Mucosa of rectum (tissue), 2 donors: Measurements from ENCODE around the gene EEFSEC.

Source experiments
- H3K27ac ChIP-seq, 2 donors: one replicate each; pipeline ENCODE4 v1.7.0; 2013; ENCODE audit warnings: inconsistent platforms in 2 of 2, low read depth in 2 of 2, low read length in 2 of 2
- H3K27me3 ChIP-seq, 2 donors: one replicate each; pipeline ENCODE4 v1.7.0; 2013; ENCODE audit warnings: low read length in 2 of 2; ENCODE audit not compliant: control insufficient read depth in 2 of 2, insufficient read depth in 2 of 2
- H3K36me3 ChIP-seq, 2 donors: one replicate each; pipeline ENCODE4 v1.7.0; 2013; ENCODE audit warnings: low read length in 2 of 2; ENCODE audit not compliant: control insufficient read depth in 2 of 2, insufficient read depth in 2 of 2
- H3K4me1 ChIP-seq, 2 donors: one replicate each; pipeline ENCODE4 v1.7.0; 2013; ENCODE audit warnings: low read length in 2 of 2, mild to moderate bottlenecking in 1 of 2; ENCODE audit not compliant: control insufficient read depth in 2 of 2, insufficient read depth in 2 of 2
- H3K4me3 ChIP-seq, 2 donors: one replicate each; pipeline ENCODE4 v1.7.0; 2013; ENCODE audit warnings: low read length in 2 of 2
- H3K9ac ChIP-seq, 2 donors: one replicate each; pipeline ENCODE4 v1.7.0; 2013; ENCODE audit warnings: low read length in 2 of 2, low read depth in 1 of 2, mild to moderate bottlenecking in 1 of 2
- H3K9me3 ChIP-seq, 2 donors: one replicate each; pipeline ENCODE4 v1.7.0; 2013; ENCODE audit warnings: low read length in 2 of 2; ENCODE audit not compliant: control insufficient read depth in 2 of 2
- donor health status: healthy.
- donor health status: Normal muscosa, but diverticular disease.

Gene EEFSEC

GRCh38 chr3:128269006-128269775 lies 115.9 kb downstream of the EEFSEC start:
- no peaks in the 10 kb centered on the region for H3K27me3 ChIP-seq
- H3K36me3 ChIP-seq, result peaks cover 0 to 8% of the 10 kb centered on the region in 2 donors
- no peak overlapping the region for H3K9ac ChIP-seq
- no peak overlapping the region for H3K4me3 ChIP-seq
- no peaks in the 10 kb centered on the region for H3K9me3 ChIP-seq
- no peaks in the 10 kb centered on the region for H3K4me1 ChIP-seq
- H3K27ac ChIP-seq, result no peak overlapping the region

DNA sequence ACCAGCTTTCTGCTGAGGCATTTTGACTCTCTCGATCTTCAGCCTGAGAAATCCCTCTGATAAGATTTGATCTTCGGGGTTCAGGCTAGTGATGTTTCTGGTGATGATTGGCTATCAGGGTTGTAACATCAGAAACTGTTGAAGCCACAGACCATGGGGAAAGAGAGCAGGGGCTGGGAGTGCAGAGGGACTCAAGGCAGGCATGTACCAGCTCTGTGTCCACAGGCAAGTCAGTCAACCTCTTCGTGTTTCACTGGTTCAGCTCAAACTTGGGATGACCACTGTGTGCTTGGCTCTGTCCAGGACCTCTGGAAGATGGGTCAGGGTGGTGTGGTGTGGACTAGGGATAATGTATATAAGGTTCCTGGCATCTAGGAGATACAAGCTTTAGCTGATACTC lies 116.5 kb downstream of the EEFSEC start:
- Histone ChIP-seq H3K27ac (no peak overlapping the region), H3K36me3 (peaks cover 0 to 3% of the 10 kb centered on the region in 2 donors), H3K9me3 (no peaks in the 10 kb centered on the region), H3K4me3 (no peak overlapping the region), H3K9ac (no peak overlapping the region), H3K27me3 (no peaks in the 10 kb centered on the region), H3K4me1 (no peaks in the 10 kb centered on the region)

- Histone ChIP-seq H3K36me3 (peaks cover 0 to 2% of the 10 kb centered on the region in 2 donors), H3K27ac (no peak overlapping the region), H3K4me3 (no peak overlapping the region), H3K9me3 (no peaks in the 10 kb centered on the region), H3K9ac (no peak overlapping the region), H3K27me3 (no peaks in the 10 kb centered on the region), H3K4me1 (no peaks in the 10 kb centered on the region)
Observed at GRCh38 chr3:128270559-128271492, 117.5 kb downstream of the EEFSEC start.

DNA sequence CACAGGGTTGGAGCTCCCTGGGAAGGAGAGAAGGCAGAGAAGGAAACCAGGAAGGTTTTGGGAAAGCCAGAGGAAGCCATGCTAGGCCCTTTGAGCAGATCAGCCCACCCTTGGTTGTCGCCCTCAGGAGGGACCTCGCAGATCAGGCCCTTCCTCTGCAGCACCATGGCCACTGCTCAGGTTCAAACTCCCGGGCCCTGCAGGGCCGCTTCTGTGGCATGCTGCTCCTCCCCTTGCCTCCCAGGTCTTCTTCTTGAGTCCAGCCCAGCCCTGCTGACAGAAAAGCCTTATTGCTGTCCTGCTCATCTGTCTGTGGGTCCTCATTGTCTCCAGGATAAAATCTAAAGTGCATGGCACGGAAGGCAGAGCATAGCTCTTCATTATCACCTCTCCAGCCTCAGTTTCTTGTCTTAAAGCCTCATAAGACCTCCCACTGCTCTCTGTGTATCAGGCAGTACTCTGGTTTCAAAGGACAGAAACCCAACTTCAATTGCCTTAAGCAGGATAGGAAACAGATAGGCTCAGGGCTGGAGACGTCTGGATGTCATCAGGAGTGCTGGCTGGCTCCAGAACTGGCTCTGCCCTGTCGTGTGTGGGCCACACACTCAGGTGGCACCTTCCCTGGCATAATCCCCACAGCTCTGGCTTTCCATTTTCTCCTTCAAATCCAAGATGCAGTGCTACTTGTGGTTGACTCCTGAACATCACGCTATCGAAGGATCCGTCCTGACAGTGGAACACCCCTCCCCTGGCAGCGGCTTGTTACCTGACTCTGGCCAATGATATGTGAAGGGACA lies 118.5 kb downstream of the EEFSEC start:
- Histone ChIP-seq H3K36me3 (peaks cover 0 to 2% of the 10 kb centered on the region in 2 donors), H3K4me1 (no peaks in the 10 kb centered on the region), H3K27me3 (no peaks in the 10 kb centered on the region), H3K27ac (no peak overlapping the region), H3K9ac (no peak overlapping the region), H3K9me3 (no peaks in the 10 kb centered on the region), H3K4me3 (no peak overlapping the region)

- Histone ChIP-seq H3K36me3 (peaks cover 0 to 2% of the 10 kb centered on the region in 2 donors), H3K9ac (no peak overlapping the region)
Observed at GRCh38 chr3:128273109-128273840, 120.0 kb downstream of the EEFSEC start.

DNA sequence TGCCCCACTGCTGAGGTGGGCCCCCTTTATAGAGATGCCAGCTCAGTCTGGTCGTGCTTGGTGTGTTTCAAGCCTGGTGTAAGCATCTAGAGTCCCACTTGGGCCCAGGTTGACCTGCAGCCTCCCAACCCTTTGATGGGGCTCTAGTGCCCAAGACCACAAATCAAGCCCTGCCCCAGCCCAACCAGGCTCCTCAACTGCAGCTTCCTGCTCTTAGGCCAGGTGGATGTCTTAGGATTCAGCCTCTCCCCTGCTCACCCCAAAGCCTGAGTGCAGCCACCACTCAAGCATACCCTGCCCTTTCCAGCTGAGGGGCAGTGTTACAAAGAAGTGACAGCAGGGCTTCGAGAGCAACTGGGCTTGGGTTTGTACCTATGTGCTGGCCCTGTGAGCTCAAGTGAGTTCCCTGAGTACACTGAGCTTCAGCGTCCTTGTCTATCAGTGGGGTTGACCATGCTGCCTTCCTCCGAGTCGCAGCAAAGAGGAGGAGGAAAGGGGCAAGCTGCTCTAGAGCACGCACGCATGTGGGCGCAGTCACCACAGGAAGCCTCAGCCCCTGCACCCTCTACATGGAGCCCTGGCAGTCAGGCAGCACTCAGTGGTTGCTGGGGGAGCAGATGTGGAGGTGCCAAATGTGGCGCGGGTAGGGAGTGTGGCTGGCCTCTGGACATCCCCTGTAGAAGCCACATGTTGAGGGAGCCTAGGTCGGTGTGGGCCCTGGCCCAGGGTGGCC lies 120.7 kb downstream of the EEFSEC start:
- no peak overlapping the region for H3K9ac ChIP-seq
- no peaks in the 10 kb centered on the region for H3K4me1 ChIP-seq
- peaks cover 0 to under 1% of the 10 kb centered on the region in 2 donors for H3K36me3 ChIP-seq
- H3K27me3 ChIP-seq, result no peaks in the 10 kb centered on the region
- H3K27ac ChIP-seq, result no peak overlapping the region
- no peaks in the 10 kb centered on the region for H3K9me3 ChIP-seq
- H3K4me3 ChIP-seq, result no peak overlapping the region

More at GRCh38 chr3:128273109-128273840, 120.0 kb downstream of the EEFSEC start:
- H3K4me3 ChIP-seq, result no peak overlapping the region
- no peaks in the 10 kb centered on the region for H3K27me3 ChIP-seq
- no peaks in the 10 kb centered on the region for H3K4me1 ChIP-seq
- H3K9me3 ChIP-seq, result no peaks in the 10 kb centered on the region
- no peak overlapping the region for H3K27ac ChIP-seq

- H3K9me3 ChIP-seq, result no peaks in the 10 kb centered on the region
- H3K4me1 ChIP-seq, result no peaks in the 10 kb centered on the region
- H3K4me3 ChIP-seq, result no peak overlapping the region
- H3K9ac ChIP-seq, result no peak overlapping the region
- H3K36me3 ChIP-seq, result no peaks in the 10 kb centered on the region
- no peak overlapping the region for H3K27ac ChIP-seq
- H3K27me3 ChIP-seq, result no peaks in the 10 kb centered on the region
Observed at GRCh38 chr3:128274837-128275236, 121.6 kb downstream of the EEFSEC start.

DNA sequence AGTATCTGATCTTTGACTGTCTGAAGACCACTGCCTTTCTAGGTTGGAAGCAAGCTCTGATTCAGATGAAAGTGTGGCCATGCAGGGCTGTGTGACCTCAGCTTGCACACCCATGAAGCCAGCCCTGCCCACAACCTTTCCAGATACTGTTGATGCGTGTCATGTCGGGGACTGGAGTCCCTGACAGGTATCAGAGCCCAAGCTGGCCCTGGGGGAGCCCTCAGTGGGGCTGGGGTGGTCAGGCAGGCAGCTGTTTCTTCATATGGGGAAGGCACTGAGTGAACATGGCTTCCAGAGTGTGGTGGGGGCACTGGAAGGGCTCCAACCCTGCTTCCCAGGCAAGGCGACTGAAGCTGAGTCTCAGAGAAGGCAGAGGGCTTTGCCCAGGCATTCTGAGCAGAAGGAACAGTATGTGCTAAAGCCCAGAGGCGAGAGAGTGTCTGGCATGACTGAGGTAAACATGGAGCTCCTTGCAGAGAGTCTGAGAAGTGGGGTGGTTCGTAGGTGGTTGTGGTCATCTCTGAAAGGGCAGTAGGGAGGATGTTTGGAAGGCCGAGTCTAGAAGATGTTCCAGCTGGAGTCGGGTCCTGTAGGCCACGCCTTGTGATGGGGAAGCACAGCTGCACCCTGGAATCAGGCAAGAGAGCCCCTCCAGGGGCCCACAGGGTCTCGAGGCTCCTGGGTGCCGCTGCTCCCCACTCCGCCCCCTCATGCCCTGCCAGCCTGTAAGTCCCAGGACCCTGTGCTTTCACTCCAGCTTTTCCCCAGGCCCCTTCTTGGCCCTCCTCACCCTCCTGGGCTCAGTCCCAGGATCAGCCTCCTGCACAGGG lies 122.2 kb downstream of the EEFSEC start:
- Histone ChIP-seq H3K27me3 (no peaks in the 10 kb centered on the region), H3K36me3 (no peaks in the 10 kb centered on the region), H3K9ac (no peak overlapping the region), H3K9me3 (no peaks in the 10 kb centered on the region), H3K27ac (no peak overlapping the region), H3K4me3 (no peak overlapping the region), H3K4me1 (no peaks in the 10 kb centered on the region)
